ENCODE measurements around the gene PHLDB3. TPM values are rescaled to one million over a fixed set of nuclear protein-coding genes. Genes with fewer than 3 reads are reported as not detected.
A peak's percentile ranks its signal among the peaks of the same experiment; 100 is the strongest.

PHLDB3 gene
- total RNA-seq, 1 donor from 2014 or later: 6.0 TPM

DNA sequence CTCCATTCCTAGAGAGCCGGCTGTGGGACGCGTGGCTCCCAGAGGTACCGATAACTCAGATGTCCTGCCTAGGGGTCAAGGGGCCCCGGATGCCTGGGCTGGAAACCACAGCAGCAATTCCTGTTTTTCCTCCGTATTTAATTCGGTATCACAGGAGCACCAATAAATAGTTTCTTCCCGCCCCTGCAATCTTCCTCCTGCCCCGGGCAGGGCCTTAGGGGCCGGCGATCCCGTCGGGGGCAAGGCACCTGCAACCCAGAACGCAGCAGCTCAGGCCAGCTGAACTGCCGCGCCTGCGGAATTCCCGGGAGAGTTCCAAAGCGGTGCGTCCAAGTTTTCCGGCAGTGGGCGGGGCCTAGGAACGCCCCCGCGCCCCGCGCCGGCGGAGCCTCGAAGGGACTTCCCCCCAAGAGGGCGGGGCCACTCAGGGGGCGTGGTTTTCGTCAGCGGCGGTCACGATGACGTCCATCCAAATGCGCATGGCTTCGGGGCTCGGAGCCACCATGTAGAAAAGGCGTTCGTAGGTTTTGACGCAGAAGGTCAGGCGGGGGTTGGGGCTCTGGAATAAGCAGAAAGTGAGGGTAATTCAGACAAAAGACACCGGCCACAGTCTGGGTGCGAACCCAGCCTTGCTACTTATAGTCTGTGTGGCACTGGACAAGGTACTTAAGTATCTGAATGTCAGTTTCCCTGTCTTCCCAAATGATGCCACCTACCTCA is 29.4 kb downstream of the PHLDB3 start:
- ATAC-seq: peak; percentile 97
- intact Hi-C loops (cut with micrococcal nuclease): no loop called here
- DNase-seq: peak; percentile 96

GRCh38 chr19:43474487-43474886 is 30.1 kb downstream of the PHLDB3 start:
- ATAC-seq: no peak
- DNase-seq: no peak
- intact Hi-C loops (cut with micrococcal nuclease): no loop called here

GRCh38 chr19:43471091-43471490 is 33.5 kb downstream of the PHLDB3 start:
- intact Hi-C loops (cut with micrococcal nuclease): no loop called here

DNA sequence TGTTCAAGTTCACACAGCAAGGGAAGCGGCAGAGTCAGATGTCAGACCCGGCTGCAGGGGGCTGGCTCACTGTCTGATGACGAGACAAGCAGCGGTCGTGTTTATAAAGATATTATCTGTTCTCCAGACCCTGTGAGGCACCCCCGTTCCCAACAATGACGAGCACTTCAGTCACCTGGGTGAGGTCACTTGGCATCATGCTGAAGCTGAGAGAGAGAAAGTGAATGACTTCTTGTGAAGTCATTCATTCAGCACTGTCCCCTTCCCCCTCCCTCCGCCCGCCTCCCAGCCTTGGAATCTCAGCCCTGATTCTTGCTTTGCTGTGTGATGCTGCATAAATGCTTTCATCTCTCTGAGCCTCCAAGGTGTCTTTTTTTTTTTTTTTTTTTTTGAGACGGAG is 34.3 kb downstream of the PHLDB3 start:
- ATAC-seq: no peak
- DNase-seq: no peak
- intact Hi-C loops (cut with micrococcal nuclease): no loop called here

More at GRCh38 chr19:43471091-43471490, 33.5 kb downstream of the PHLDB3 start:
- DNase-seq (no peak), ATAC-seq (no peak)

DNA sequence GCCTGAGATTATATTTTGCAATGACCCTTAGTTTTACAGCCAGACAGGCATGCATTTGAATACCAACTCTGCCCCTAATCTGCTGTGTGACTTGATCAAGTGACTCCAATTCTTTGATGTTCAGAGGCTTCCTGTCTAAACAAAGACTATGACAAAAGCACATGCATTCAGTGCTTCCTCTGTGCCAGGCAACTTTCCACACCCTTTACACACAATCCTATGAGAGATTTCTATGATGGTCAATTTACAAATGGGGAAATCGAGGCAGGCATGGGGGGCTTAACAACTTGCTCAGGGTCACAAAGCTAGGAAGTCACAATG is 35.4 kb downstream of the PHLDB3 start:
- no peak for DNase-seq
- intact Hi-C loops (cut with micrococcal nuclease): no loop called here

GRCh38 chr19:43468354-43469159 is 36.0 kb downstream of the PHLDB3 start:
- ATAC-seq (no peak), DNase-seq (no peak)
- intact Hi-C loops (cut with micrococcal nuclease): no loop called here

More for the DNA sequence above, 35.4 kb downstream of the PHLDB3 start:
- no peak for ATAC-seq

DNA sequence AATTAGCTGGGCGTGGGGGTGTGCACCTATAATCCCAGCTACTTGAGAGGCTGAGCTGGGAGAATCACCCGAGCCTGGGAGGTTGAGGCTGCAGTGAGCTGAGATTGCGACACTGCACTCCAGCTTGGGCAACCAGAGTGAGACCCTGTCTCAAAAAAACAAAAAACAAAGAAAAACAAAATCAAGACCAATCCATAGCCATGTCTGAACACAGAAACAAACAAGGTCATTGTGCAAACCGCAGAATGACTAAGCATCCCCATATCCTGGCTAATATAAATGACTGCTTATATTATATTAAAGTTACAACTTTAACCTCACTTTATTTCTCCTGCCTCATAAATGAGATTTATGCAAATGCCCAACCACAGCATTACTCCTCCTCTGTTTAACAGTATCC is 36.8 kb downstream of the PHLDB3 start:
- no peak for DNase-seq
- ATAC-seq: no peak
- intact Hi-C loops (cut with micrococcal nuclease): no loop called here

DNA sequence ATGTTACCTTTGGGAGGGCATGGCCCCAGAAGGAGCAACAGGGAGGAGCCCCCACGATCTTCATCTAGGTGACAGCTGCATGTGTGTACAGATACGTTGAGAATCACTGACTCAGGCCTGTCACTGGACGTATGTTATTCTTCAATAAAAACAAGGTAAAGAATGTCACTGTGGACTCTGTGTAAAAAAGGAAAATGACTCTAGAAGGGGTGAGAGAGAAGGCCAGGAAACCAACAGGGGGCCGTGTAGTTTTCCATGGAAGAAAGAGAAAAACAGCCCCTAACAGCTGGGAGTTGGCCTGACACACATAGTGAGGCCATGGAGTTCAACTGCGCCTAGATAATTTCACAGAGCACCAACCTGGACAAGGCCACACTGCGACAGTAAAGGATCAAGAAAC is 37.3 kb downstream of the PHLDB3 start:
- intact Hi-C loops (cut with micrococcal nuclease): no loop called here
- DNase-seq (no peak), ATAC-seq (no peak)

GRCh38 chr19:43466793-43467192 is 37.8 kb downstream of the PHLDB3 start:
- DNase-seq: no peak
- intact Hi-C loops (cut with micrococcal nuclease): no loop called here
- no peak for ATAC-seq

DNA sequence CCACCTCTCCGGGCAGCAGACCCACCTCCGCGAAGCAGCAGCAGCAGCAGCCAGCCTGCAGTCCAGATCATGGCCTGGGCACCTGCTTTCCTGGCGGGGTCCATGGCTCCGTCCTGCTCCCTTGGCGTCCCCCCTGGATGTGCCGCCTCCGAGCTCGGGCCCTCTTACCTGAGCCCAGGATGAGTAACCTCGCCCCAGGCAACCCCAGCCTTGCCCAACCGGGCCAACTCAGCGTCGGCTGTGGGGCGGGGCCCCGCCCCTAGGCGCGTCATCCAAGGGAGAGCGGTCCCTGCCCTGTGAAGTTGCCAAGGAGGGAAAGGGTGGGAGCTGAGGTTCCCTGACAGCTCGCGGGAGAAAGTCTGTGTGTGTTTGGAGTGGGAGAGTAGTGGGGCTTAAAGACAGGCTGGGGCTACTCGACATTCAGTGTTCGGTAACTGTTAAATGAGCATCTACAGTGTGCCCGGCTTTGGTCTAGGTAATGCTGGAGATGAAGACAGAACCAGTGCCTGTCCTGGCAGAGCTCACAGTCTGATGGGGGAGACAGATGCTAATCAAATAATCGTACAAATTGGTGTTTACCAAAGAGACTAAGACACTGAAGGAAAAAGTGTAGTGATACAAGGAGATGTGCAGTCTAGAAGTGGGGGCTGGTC is 39.0 kb downstream of the PHLDB3 start, which contains the start of gene LYPD3:
Gene LYPD3, minus strand, starts transcription at position 141 of the 653 bp plus-strand sequence. Its CDS starts 37 bp downstream, at position 104.
- intact Hi-C loops (cut with micrococcal nuclease): no loop called here

GRCh38 chr19:43464134-43464775 is 40.3 kb downstream of the PHLDB3 start:
- peak; percentile 75 for ATAC-seq
- intact Hi-C loops (cut with micrococcal nuclease): no loop called here

More for the DNA sequence above, 39.0 kb downstream of the PHLDB3 start, which contains the start of gene LYPD3:
- DNase-seq (peak; percentile 38), ATAC-seq (no peak)

DNA sequence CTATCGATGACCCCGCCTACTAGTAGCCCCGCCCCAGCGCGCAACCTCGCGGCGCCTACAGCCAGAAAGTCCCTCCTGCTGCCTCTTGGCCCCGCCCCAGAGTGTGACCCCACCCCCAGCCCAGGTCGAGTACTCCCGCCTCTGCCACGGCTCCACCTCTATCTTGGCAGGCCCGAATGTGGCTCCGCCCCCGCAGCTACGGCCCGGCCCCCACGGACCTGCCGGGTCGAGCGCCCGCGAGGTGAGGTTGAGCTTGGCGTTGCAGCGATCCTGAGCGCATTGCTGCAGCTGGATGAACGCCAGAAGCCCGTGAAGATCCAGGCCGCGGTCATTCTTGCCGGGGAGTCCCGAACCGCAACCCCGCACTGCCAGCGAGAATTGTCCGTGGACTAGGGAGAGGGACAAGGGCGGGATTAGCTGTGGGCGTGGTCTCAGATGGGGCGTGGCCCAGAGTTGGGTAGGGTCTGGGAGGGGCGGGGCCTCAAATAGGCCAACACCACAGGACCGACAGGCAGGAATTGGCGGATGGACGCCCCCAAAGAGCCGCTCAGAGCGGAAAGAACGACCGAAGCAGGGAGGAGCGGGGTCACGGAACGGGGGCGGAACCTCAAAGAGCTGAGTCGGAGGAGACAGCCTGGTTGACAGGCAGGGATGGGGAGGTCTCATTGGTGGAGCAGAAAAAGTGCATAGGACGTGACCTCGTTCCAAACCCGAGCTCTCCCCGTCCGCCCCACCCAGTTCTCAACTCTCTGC is 41.0 kb downstream of the PHLDB3 start:
- intact Hi-C loops (cut with micrococcal nuclease): no loop called here
- peak; percentile 98 for DNase-seq
- ATAC-seq: peak; percentile 96

More at GRCh38 chr19:43464134-43464775, 40.3 kb downstream of the PHLDB3 start:
- peak; percentile 86 for DNase-seq

DNA sequence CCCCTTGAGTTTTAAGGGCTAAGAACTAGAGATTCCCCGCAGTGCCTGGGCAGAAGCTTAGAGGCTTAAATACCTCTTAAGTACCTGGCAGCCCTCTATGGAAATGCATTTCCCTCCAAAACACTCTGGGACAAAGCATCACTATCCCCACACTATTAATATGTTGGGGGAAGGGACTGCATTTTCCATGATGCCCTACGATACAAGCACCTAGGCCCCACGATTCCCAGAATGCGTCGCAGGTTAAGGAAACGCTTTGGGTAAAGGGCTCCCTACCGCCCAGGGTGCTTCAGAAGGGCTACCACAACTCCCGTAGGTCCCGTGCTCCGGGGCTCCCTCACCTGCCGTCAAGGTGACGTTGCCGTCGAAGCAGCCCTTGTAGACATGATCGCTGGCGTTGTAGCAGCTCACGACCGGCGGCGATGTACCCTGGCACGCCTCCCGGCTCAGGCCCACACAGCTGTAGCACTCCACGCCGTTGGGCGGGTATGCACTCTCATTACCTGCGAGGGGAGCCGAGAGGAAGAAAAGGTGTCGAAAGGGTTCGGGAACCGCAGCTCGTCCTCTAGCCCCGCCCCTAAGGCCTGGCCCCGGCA is 41.7 kb downstream of the PHLDB3 start:
- no peak for DNase-seq
- ATAC-seq: no peak
- intact Hi-C loops (cut with micrococcal nuclease): no loop called here

DNA sequence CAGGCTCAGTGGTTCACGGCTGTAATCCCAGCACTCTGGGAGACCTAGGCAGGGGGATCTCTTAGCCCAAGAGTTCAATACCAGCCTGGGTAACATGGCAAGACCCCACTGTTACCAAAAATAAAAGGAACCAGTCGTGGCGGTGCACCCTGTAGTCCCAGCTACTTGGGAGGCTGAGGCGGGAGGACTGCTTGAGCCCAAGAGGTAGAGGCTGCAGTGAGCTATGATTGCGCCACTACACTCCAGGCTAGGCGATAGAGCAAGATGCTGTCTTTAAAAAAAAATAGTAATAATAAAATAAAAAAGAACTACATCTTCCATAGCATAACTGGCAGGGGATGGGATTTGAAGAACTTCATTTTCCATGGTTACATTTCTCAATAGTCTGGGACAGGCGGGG is 42.2 kb downstream of the PHLDB3 start:
- ATAC-seq (no peak), DNase-seq (no peak)
- intact Hi-C loops (cut with micrococcal nuclease): no loop called here

GRCh38 chr19:43461303-43461702 is 43.2 kb downstream of the PHLDB3 start:
- ATAC-seq (no peak), DNase-seq (no peak)
- intact Hi-C loops (cut with micrococcal nuclease): no loop called here

GRCh38 chr19:43460362-43461016 is 44.1 kb downstream of the PHLDB3 start:
- no peak for ATAC-seq
- no peak for DNase-seq
- intact Hi-C loops (cut with micrococcal nuclease): no loop called here

- intact Hi-C loops (cut with micrococcal nuclease): no loop called here
- ATAC-seq: no peak
- no peak for DNase-seq
These were observed 46.7 kb downstream of the PHLDB3 start for GRCh38 chr19:43457809-43458208.

All from left ventricle myocardium superior (tissue), 1 donor.